Measurements from ENCODE around the gene CDSN. TPM values are rescaled to one million over a fixed set of nuclear protein-coding genes. Genes with fewer than 3 reads are reported as not detected.

CDSN gene
- total and polyA plus RNA-seq, 2 donors (not counting 3 experiments of a cell fraction or from before 2014, with no cell fraction given): not detected

- peak overlapping the region; percentile 78 for H2AFZ ChIP-seq (ENCODE audit: low read depth, low read length)
- POLR2A ChIA-PET: interaction anchor here (0.6 to 1.0 kb wide), 5 partner anchors 15 to 60 kb away, joined by 3 to 7 read pairs (median 3); partner anchors contain the start of gene PSORS1C1
- peak overlapping the region; percentile 96 for H3K4me2 ChIP-seq (ENCODE audit: insufficient read depth, low read length)
- peak overlapping the region; percentile 73 for H3K9ac ChIP-seq (replicated peaks; ENCODE audit: extremely low read depth, insufficient read depth, low read length)
- no peaks in the 10 kb centered on the region for H4K20me1 ChIP-seq (replicated peaks; ENCODE audit: control insufficient read depth, extremely low read depth, insufficient read depth, low read length)
- H3K27me3 ChIP-seq (ENCODE audit: control insufficient read depth in 2 of 2, insufficient read depth in 2 of 2, low read length in 2 of 2): no peaks in the 10 kb centered on the region
- TF ChIP-seq JUN (IDR thresholded peaks at IDR 0.05; ENCODE audit: borderline replicate concordance, insufficient read depth, insufficient read length, low read depth): peak; percentile 70
- TF ChIP-seq CTCF (IDR thresholded peaks at IDR 0.05; ENCODE audit: extremely low read depth in 1 of 2, insufficient read depth in 1 of 2, low read depth in 1 of 2, low read length in 2 of 2): no peak
- TF ChIP-seq GATA2 (IDR thresholded peaks at IDR 0.05; ENCODE audit: insufficient read depth, insufficient read length, low read depth, low read length): peak; percentile 98
- TF ChIP-seq EZH2 (IDR thresholded peaks at IDR 0.05; ENCODE audit: borderline replicate concordance, low read depth, low read length, severe bottlenecking): no peak
- TF ChIP-seq MYC (IDR thresholded peaks at IDR 0.05; ENCODE audit: low read depth, low read length): no peak
- peak; percentile 24 for TF ChIP-seq POLR2A (IDR thresholded peaks at IDR 0.05; ENCODE audit: low read depth, low read length)
- no peak for TF ChIP-seq MAX (IDR thresholded peaks at IDR 0.05; ENCODE audit: insufficient read depth, insufficient read length)
- TF ChIP-seq FOS (IDR thresholded peaks at IDR 0.05; ENCODE audit: borderline replicate concordance, insufficient read depth, low read length): peak; percentile 66
- peak; percentile 44 for TF ChIP-seq POLR2AphosphoS5 (IDR thresholded peaks at IDR 0.05; ENCODE audit: insufficient read depth, low read depth, low read length)
- no peaks in the 10 kb centered on the region for H3K36me3 ChIP-seq (ENCODE audit: control insufficient read depth in 2 of 2, extremely low read depth in 1 of 2, insufficient read depth in 2 of 2, low read length in 2 of 2)
- DNase-seq (ENCODE audit: low read depth, low spot score) (peak; percentile 87), FAIRE-seq (peak; percentile 89)
- intact Hi-C loops (cut with micrococcal nuclease): loop anchor here (1.0 to 10.0 kb wide), 9 partner anchors 27 to 602 kb away; partner anchors contain the start of genes FLOT1, HLA-E, IER3 and PSORS1C1
- H3K79me2 ChIP-seq (ENCODE audit: control insufficient read depth, insufficient read depth, low read length): no peaks in the 10 kb centered on the region
- dilution Hi-C loops (cut with MboI; ENCODE audit: extremely low pct_ligation_motif_present, low sequenced_read_pairs): no loop called here
- H3K9me3 ChIP-seq (replicated peaks; ENCODE audit: control insufficient read depth, insufficient read depth, low read length): no peaks in the 10 kb centered on the region
- peak overlapping the region in 1 of 3 experiments; percentile 42 for H3K4me3 ChIP-seq (replicated peaks in 1 of 3; ENCODE audit: insufficient read depth in 1 of 3, low read depth in 1 of 3, low read length in 3 of 3)
- CTCF ChIA-PET: interaction anchor here (0.6 to 2.9 kb wide), 78 partner anchors 8 to 633 kb away, joined by 3 to 142 read pairs (median 5); partner anchors contain the start of genes C6orf15, DDR1, DHX16 and FLOT1
- peak overlapping the region; percentile 84 for H3K27ac ChIP-seq (ENCODE audit: insufficient read depth, low read depth, low read length)
- H3K4me1 ChIP-seq (ENCODE audit: control insufficient read depth, extremely low read depth, insufficient read depth, low read length): peaks cover 12% of the 10 kb centered on the region
- no peaks in the 10 kb centered on the region for H3K9me1 ChIP-seq (replicated peaks; ENCODE audit: control insufficient read depth, extremely low read depth, insufficient read depth, low read length)
- TSS peak; percentile 71 for BruUV-seq (replicated peaks)
These were observed 33.3 kb downstream of the CDSN start for GRCh38 chr6:31086788-31087440.
